ENCODE measurements around the gene IMMP2L. TPM values are rescaled to one million over a fixed set of nuclear protein-coding genes. Genes with fewer than 3 reads are reported as not detected.

The IMMP2L gene
- total RNA-seq, 1 donor from 2014 or later, result 31.9 TPM

DNA sequence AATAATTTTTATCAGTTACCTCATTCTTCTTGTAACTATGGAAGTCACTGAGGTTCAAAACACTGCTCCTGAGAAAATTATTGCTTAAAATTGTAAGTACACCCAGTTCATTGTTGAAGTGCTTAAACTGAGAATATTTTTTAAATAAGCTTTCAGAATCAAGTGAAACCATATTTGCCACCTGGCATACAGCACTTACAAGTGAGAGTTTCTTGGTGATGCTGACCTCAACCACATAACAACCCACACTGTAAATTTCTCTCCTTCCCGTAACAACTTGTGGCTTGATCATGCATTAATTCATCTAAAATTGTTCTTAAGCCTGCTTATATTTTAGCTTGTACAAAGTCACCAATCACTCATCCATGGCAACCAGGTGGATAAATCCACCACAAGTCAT, 34.0 kb downstream of the IMMP2L start:
- POLR2A ChIA-PET, result interaction anchor here (1.8 kb wide), 1 partner anchor 33 kb away, joined by 7 read pairs; no protein-coding TSS in a partner anchor
- Mint-ChIP-seq H3K9me3 (no peaks in the 10 kb centered on the region), H3K27me3 (no peaks in the 10 kb centered on the region), H3K36me3 (ENCODE audit: low read depth) (no peaks in the 10 kb centered on the region), H3K27ac (peak overlapping the region; percentile 8), H3K4me1 (peaks cover 43% of the 10 kb centered on the region), H3K4me3 (no peak overlapping the region)
- no peak for TF ChIP-seq CTCF (IDR thresholded peaks at IDR 0.05)
- intact Hi-C loops (cut with micrococcal nuclease), result no loop called here
- CTCF ChIA-PET, result no interaction called here
- no peak for ATAC-seq (ENCODE audit: low read depth)
- DNase-seq, result no peak

- no peak overlapping the region for H3K4me3 Mint-ChIP-seq
- H3K27me3 Mint-ChIP-seq, result no peaks in the 10 kb centered on the region
- ChIA-PET CTCF (no interaction called here), POLR2A (interaction anchor here (0.6 to 1.8 kb wide), 2 partner anchors 34 to 195 kb away, joined by 5 to 7 read pairs; no protein-coding TSS in a partner anchor)
- no peaks in the 10 kb centered on the region for H3K9me3 Mint-ChIP-seq
- ATAC-seq (ENCODE audit: low read depth) (peak; percentile 54), DNase-seq (no peak)
- no peak overlapping the region for H3K27ac Mint-ChIP-seq
- peaks cover 40% of the 10 kb centered on the region for H3K4me1 Mint-ChIP-seq
- no peak for TF ChIP-seq CTCF (IDR thresholded peaks at IDR 0.05)
- intact Hi-C loops (cut with micrococcal nuclease), result no loop called here
- no peaks in the 10 kb centered on the region for H3K36me3 Mint-ChIP-seq (ENCODE audit: low read depth)
Observed at GRCh38 chr7:111527545-111527944, 34.7 kb downstream of the IMMP2L start.

- DNase-seq, result no peak
- Mint-ChIP-seq H3K9me3 (peaks cover 5% of the 10 kb centered on the region), H3K27ac (no peak overlapping the region), H3K27me3 (no peaks in the 10 kb centered on the region), H3K4me3 (no peak overlapping the region), H3K4me1 (peaks cover 31% of the 10 kb centered on the region), H3K36me3 (ENCODE audit: low read depth) (peaks cover 17% of the 10 kb centered on the region)
- intact Hi-C loops (cut with micrococcal nuclease), result no loop called here
- ChIA-PET CTCF (no interaction called here), POLR2A (no interaction called here)
- no peak for TF ChIP-seq CTCF (IDR thresholded peaks at IDR 0.05)
- no peak for ATAC-seq (ENCODE audit: low read depth)
Observed at GRCh38 chr7:111525100-111525499, 37.2 kb downstream of the IMMP2L start.

DNA sequence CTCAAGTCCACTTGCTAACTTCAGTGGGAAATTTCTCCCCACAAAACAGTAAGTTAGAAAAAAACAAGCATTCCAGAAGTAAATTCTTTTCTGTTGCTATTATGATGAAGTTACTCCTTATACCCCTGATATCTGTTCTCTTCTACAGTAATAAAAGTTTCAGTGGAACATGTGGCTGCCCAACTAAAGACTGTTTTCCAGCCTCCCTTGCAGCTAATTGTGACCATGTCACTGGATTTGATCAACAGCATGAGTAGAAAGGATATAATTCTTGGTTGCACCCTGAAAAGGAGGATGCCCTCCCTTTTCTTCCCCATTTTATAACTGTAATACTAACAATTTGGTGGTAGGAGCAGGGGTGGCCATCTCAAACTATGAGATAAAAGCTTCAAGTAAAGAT, 40.6 kb downstream of the IMMP2L start:
- Mint-ChIP-seq H3K36me3 (ENCODE audit: low read depth) (peaks cover 38% of the 10 kb centered on the region), H3K27me3 (no peaks in the 10 kb centered on the region)
- ATAC-seq (ENCODE audit: low read depth), result no peak

DNA sequence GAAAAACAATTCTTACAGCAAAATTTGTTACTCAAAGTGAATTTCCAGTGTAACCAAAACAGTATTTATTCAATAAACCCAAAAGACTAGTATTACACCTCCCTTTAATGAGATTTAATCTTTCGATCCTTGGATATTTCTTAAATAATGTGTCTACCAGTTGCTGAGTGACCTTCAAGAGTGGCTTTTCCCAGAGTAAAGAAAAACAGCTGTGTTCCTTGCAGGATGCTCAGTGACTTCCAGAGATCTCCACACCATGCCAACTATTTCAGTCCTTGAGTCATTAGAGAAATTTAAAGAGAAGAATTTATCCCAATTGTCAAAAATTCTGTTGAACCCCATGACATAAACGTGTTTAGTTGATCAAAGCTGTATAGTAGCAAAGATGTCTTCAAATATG, 44.0 kb downstream of the IMMP2L start:
- no peak for ATAC-seq (ENCODE audit: low read depth)
- no peak for DNase-seq
- no peak for TF ChIP-seq CTCF (IDR thresholded peaks at IDR 0.05)
- intact Hi-C loops (cut with micrococcal nuclease), result no loop called here
- Mint-ChIP-seq H3K9me3 (peaks cover 5% of the 10 kb centered on the region), H3K36me3 (ENCODE audit: low read depth) (peaks cover 38% of the 10 kb centered on the region), H3K4me1 (no peaks in the 10 kb centered on the region), H3K27ac (no peak overlapping the region), H3K4me3 (no peak overlapping the region), H3K27me3 (no peaks in the 10 kb centered on the region)
- CTCF ChIA-PET, result no interaction called here
- POLR2A ChIA-PET, result no interaction called here

More for the DNA sequence above, 40.6 kb downstream of the IMMP2L start:
- no peak for TF ChIP-seq CTCF (IDR thresholded peaks at IDR 0.05)
- H3K4me3 Mint-ChIP-seq, result no peak overlapping the region
- CTCF ChIA-PET, result no interaction called here
- no peak for DNase-seq
- H3K27ac Mint-ChIP-seq, result no peak overlapping the region
- peaks cover 4% of the 10 kb centered on the region for H3K4me1 Mint-ChIP-seq
- POLR2A ChIA-PET, result no interaction called here
- intact Hi-C loops (cut with micrococcal nuclease), result no loop called here
- H3K9me3 Mint-ChIP-seq, result peaks cover 5% of the 10 kb centered on the region
